HepG2 (cell line): ENCODE measurements around the gene COPA. TPM values are rescaled to one million over a fixed set of nuclear protein-coding genes. Genes with fewer than 3 reads are reported as not detected.

ENCODE experiments used
- ATAC-seq: fragments of 200-7000 bp; cut with Tn5 transposase; 3 replicates; pipeline ENCODE4 v1.9.1; 2020; ENCODE audit warnings: mild to moderate bottlenecking, moderate library complexity
- BruUV-seq: library from RNA; stranded (reverse); fragments of 400-500 nt; replicated peaks from 2 replicates; lab custom pipeline; 2021; lab: Mats Ljungman, UMichigan
- CTCF ChIA-PET: fragments of 300-600 bp; formaldehyde crosslinking; extraction: SDS; loops from one replicate; lab custom pipeline; 2021; ENCODE audit warnings: low total read pairs, inconsistent platforms, low intra/inter-chr PET ratio; lab: Yijun Ruan, JAX
- POLR2A ChIA-PET: fragments of 350-600 bp; sonication (Branson Sonifier 250); formaldehyde crosslinking; loops from one replicate; lab custom pipeline; 2020; ENCODE audit warnings: antibody characterized with exemption, inconsistent platforms; lab: Yijun Ruan, JAX
- DNase-seq: peaks from one replicate; pipeline ENCODE4 v3.0.0-alpha.2; 2015; ENCODE audit warnings: low spot score
- FAIRE-seq: peaks from 3 replicates; lab custom pipeline; 2011; peaks lifted over from hg19 to GRCh38; lab: Jason Lieb, UNC
- H2AFZ ChIP-seq: one replicate; pipeline ENCODE4 v1.6.1; 2011; ENCODE audit warnings: low read length, inconsistent platforms
- H3K27ac ChIP-seq: fragments of 300-600 bp; 3 replicates; pipeline ENCODE4 v1.8.0; 2011; ENCODE audit warnings: mixed run types, mild to moderate bottlenecking, mixed read lengths, low read length, inconsistent platforms; ENCODE audit not compliant: insufficient read depth; ENCODE audit errors: extremely low read length
- H3K27me3 ChIP-seq, 2 experiments: fragments of 200-600 bp in 1 of 2; 2 replicates in 1 of 2; 3 replicates in 1 of 2; pipeline versions ENCODE4 v1.6.0 to v1.8.0; 2011; ENCODE audit warnings: low read length in 2 of 2, mild to moderate bottlenecking in 2 of 2, moderate library complexity in 2 of 2, inconsistent platforms in 1 of 2; ENCODE audit not compliant: insufficient read depth in 2 of 2, control insufficient read depth in 1 of 2
- H3K36me3 ChIP-seq, 2 experiments: fragments of 200-600 bp in 1 of 2; replicated peaks in 1 of 2; 2 replicates in 1 of 2; 3 replicates in 1 of 2; pipeline versions ENCODE4 v1.5.1 to v1.8.0; 2011; ENCODE audit warnings: low read length in 2 of 2, inconsistent platforms in 1 of 2; ENCODE audit not compliant: insufficient read depth in 2 of 2, control insufficient read depth in 1 of 2
- H3K4me1 ChIP-seq: 2 replicates; pipeline ENCODE4 v1.5.1; 2012; ENCODE audit warnings: low read length, inconsistent platforms; ENCODE audit not compliant: insufficient read depth
- H3K4me2 ChIP-seq: 2 replicates; pipeline ENCODE4 v1.6.0; 2011; ENCODE audit warnings: low read depth, low read length, inconsistent platforms
- H3K4me3 ChIP-seq, 3 experiments: fragments of 200-600 bp in 1 of 3; sonication (generic), shearing (Covaris generic) in 1 of 3; replicated peaks in 1 of 3; 2 replicates each; pipeline ENCODE4 v1.5.1; 2011 to 2016; ENCODE audit warnings: low read length in 3 of 3, inconsistent platforms in 2 of 3, low read depth in 2 of 3, mild to moderate bottlenecking in 2 of 3, control low read depth in 1 of 3, mixed read lengths in 1 of 3; ENCODE audit not compliant: insufficient read depth in 1 of 3
- H3K79me2 ChIP-seq: one replicate; pipeline ENCODE4 v1.6.1; 2011; ENCODE audit warnings: low read length, inconsistent platforms; ENCODE audit not compliant: insufficient read depth
- H3K9ac ChIP-seq: 2 replicates; pipeline ENCODE4 v1.6.0; 2011; ENCODE audit warnings: mild to moderate bottlenecking, low read depth, low read length, inconsistent platforms; ENCODE audit not compliant: insufficient read depth
- H3K9me3 ChIP-seq: 2 replicates; pipeline ENCODE4 v1.5.1; 2012; ENCODE audit warnings: mild to moderate bottlenecking, low read length
- H4K20me1 ChIP-seq: 2 replicates; pipeline ENCODE4 v1.6.0; 2011; ENCODE audit warnings: inconsistent platforms, mild to moderate bottlenecking, low read length, moderate library complexity; ENCODE audit not compliant: insufficient read depth
- GMEB2 ChIP-seq: IDR thresholded peaks from 2 replicates; pipeline ENCODE4 v1.6.1; 2016; ENCODE audit warnings: missing biosample characterization, missing genetic modification reagents, low read depth
- HOXA3 ChIP-seq: sonication (generic); formaldehyde crosslinking; IDR thresholded peaks from 2 replicates; pipeline ENCODE4 v1.5.0; 2020; ENCODE audit warnings: missing genetic modification reagents
- IKZF1 ChIP-seq: fragments of 450-650 bp; IDR thresholded peaks from 2 replicates; pipeline ENCODE4 v1.7.1; 2016
- MXD4 ChIP-seq: IDR thresholded peaks from 2 replicates; pipeline ENCODE4 v1.6.1; 2016; ENCODE audit warnings: mild to moderate bottlenecking, missing biosample characterization, missing genetic modification reagents
- NCOA1 ChIP-seq: sonication (generic); formaldehyde crosslinking; IDR thresholded peaks from 2 replicates; pipeline ENCODE4 v1.9.0; 2021; ENCODE audit warnings: missing genetic modification reagents
- NFRKB ChIP-seq: fragments of 450-650 bp; IDR thresholded peaks from 2 replicates; pipeline ENCODE4 v1.6.1; 2017
- RARA ChIP-seq: IDR thresholded peaks from 2 replicates; pipeline ENCODE4 v1.6.1; 2016; ENCODE audit warnings: missing genetic modification reagents, missing compliant biosample characterization
- SMARCC2 ChIP-seq: fragments of 450-650 bp; IDR thresholded peaks from 2 replicates; pipeline ENCODE4 v1.6.1; 2017; ENCODE audit warnings: antibody characterized with exemption, mild to moderate bottlenecking
- SOX6 ChIP-seq, 2 experiments: fragments of 450-650 bp in 1 of 2; sonication (generic) in 1 of 2; formaldehyde crosslinking in 1 of 2; IDR thresholded peaks; 2 replicates each; pipeline versions ENCODE4 v1.4.0 to v1.6.1; 2017 to 2020; ENCODE audit warnings: antibody characterized with exemption in 1 of 2, mild to moderate bottlenecking in 1 of 2, missing genetic modification reagents in 1 of 2
- ZNF230 ChIP-seq: sonication (generic); formaldehyde crosslinking; IDR thresholded peaks from 2 replicates; pipeline ENCODE4 v1.4.0; 2020; ENCODE audit warnings: mild to moderate bottlenecking, missing genetic modification reagents
- ZNF292 ChIP-seq: sonication (generic); formaldehyde crosslinking; IDR thresholded peaks from 2 replicates; pipeline ENCODE4 v1.8.1; 2022; ENCODE audit warnings: mild to moderate bottlenecking, low read depth, missing genetic modification reagents, borderline replicate concordance
- ZNF501 ChIP-seq: sonication (generic); formaldehyde crosslinking; IDR thresholded peaks from 2 replicates; pipeline ENCODE4 v1.5.1; 2020; ENCODE audit warnings: mild to moderate bottlenecking, moderate library complexity, missing genetic modification reagents
- ZNF543 ChIP-seq: sonication (generic); formaldehyde crosslinking; IDR thresholded peaks from 2 replicates; pipeline ENCODE4 v1.4.0; 2020; ENCODE audit warnings: mild to moderate bottlenecking, missing genetic modification reagents
- ZNF605 ChIP-seq: sonication (generic); formaldehyde crosslinking; IDR thresholded peaks from 2 replicates; pipeline ENCODE4 v1.8.0; 2022; ENCODE audit warnings: mild to moderate bottlenecking, missing genetic modification reagents
- ZNF816 ChIP-seq: sonication (generic); formaldehyde crosslinking; IDR thresholded peaks from 2 replicates; pipeline ENCODE4 v1.8.0; 2022; ENCODE audit warnings: missing genetic modification reagents, mild to moderate bottlenecking, borderline replicate concordance
- WGBS: methylation state at CpG from one replicate; pipeline ENCODE4 v1.1.6; 2017; ENCODE audit warnings: low lambda C conversion rate; 5-methylcytosine and 5-hydroxymethylcytosine counted together
- in situ Hi-C: cut with HindIII; loops from 2 replicates; pipeline ENCODE4 v1.10.0; 2017; ENCODE audit warnings: low pct_unique_long_range_greater_than_20kb; ENCODE audit not compliant: extremely low pct_ligation_motif_present
- intact Hi-C: fragments of 100-400 bp; cut with micrococcal nuclease; formaldehyde crosslinking; loops from one replicate; pipeline ENCODE4 v1.10.0; 2022; ENCODE audit not compliant: unreplicated experiment
- polyA plus RNA-seq, 8 experiments: library from polyadenylated mRNA; depleted of rRNA in 3 of 8; stranded (reverse) in 7 of 8; unstranded in 1 of 8; fragments of >200 nt; fragmentation: Illumina TruSeq in 4 of 8; extraction: Trizol in 4 of 8; gene quantifications; 2 replicates each; pipeline versions ENCODE4 v1.2.1 to v1.2.3, GENCODE V29; 2011 to 2016; ENCODE audit warnings: low read depth in 4 of 8, missing spikeins in 1 of 8, mixed read lengths in 1 of 8; ENCODE audit not compliant: insufficient read depth in 1 of 8
- total RNA-seq, 5 experiments: library from RNA; depleted of rRNA; stranded (reverse); fragments of >200 nt; fragmentation: Illumina TruSeq; extraction: Trizol; gene quantifications; 2 replicates each; pipeline ENCODE4 v1.2.3, GENCODE V29; 2016; ENCODE audit warnings: low read depth in 1 of 5
- TF ChIP-seq, protein P1 (sequence below): fragments of 450-650 bp; IDR thresholded peaks from 2 replicates; pipeline ENCODE4 v1.6.1; 2017; ENCODE audit warnings: mild to moderate bottlenecking
- TF ChIP-seq, protein P2 (sequence below), 2 experiments: sonication (generic) in 1 of 2; formaldehyde crosslinking in 1 of 2; IDR thresholded peaks; 2 replicates each; pipeline versions ENCODE4 v1.4.0 to v1.6.1; 2016 to 2020; ENCODE audit warnings: borderline replicate concordance in 1 of 2, low read depth in 1 of 2, mild to moderate bottlenecking in 1 of 2, missing genetic modification reagents in 1 of 2

COPA gene
- total and polyA plus RNA-seq, 2 of the 13 experiments (the other 11 are each of a cell fraction or from before 2014, with no cell fraction given) = 160 to 197 TPM

DNA sequence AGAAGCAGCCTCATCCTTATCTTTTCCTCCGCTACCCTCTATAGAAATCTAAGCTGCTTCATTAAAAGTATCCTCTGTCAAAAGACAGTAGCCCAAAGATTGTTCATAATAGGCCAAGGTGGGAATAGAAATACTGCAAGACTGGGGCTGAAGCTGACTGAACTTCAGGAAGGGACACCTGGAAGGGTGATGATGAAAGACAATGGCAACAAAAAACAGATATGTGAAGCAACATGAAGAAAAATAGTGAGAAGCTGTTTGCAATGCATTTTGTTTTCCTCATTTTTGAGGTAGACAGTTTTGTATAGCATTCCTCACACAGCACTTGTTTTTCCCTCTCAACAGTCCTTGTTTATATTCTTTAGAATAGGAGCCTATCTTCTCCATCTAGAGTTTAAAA, 97.6 kb downstream of the COPA start:
- peaks cover 34% of the 10 kb centered on the region for H3K79me2 ChIP-seq
- H3K36me3 ChIP-seq = peaks cover 2 to 26% of the 10 kb centered on the region in 2 experiments; a peak in 4 of 5 replicates
- FAIRE-seq (no peak), ATAC-seq (no peak), DNase-seq (no peak)
- peaks cover 1% of the 10 kb centered on the region; the same call in 1 of the 2 replicates for H3K4me1 ChIP-seq
- H2AFZ ChIP-seq = no peak overlapping the region
- no peak overlapping the region for H3K27ac ChIP-seq
- BruUV-seq = no TSS peak
- TF ChIP-seq ZNF501 (CRISPR knock-in tag) = no peak
- no peak for TF ChIP-seq HOXA3 (CRISPR knock-in tag)
- TF ChIP-seq ZNF816 (CRISPR knock-in tag) = no peak
- no peak for TF ChIP-seq SOX6 (IDR thresholded peaks at IDR 0.05)
- no peak for TF ChIP-seq SOX6 (CRISPR knock-in tag; IDR thresholded peaks at IDR 0.05)
- TF ChIP-seq, protein P1, sequence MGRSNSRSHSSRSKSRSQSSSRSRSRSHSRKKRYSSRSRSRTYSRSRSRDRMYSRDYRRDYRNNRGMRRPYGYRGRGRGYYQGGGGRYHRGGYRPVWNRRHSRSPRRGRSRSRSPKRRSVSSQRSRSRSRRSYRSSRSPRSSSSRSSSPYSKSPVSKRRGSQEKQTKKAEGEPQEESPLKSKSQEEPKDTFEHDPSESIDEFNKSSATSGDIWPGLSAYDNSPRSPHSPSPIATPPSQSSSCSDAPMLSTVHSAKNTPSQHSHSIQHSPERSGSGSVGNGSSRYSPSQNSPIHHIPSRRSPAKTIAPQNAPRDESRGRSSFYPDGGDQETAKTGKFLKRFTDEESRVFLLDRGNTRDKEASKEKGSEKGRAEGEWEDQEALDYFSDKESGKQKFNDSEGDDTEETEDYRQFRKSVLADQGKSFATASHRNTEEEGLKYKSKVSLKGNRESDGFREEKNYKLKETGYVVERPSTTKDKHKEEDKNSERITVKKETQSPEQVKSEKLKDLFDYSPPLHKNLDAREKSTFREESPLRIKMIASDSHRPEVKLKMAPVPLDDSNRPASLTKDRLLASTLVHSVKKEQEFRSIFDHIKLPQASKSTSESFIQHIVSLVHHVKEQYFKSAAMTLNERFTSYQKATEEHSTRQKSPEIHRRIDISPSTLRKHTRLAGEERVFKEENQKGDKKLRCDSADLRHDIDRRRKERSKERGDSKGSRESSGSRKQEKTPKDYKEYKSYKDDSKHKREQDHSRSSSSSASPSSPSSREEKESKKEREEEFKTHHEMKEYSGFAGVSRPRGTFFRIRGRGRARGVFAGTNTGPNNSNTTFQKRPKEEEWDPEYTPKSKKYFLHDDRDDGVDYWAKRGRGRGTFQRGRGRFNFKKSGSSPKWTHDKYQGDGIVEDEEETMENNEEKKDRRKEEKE = no peak
- no peak for TF ChIP-seq GMEB2 (CRISPR knock-in tag)
- TF ChIP-seq, protein P2, sequence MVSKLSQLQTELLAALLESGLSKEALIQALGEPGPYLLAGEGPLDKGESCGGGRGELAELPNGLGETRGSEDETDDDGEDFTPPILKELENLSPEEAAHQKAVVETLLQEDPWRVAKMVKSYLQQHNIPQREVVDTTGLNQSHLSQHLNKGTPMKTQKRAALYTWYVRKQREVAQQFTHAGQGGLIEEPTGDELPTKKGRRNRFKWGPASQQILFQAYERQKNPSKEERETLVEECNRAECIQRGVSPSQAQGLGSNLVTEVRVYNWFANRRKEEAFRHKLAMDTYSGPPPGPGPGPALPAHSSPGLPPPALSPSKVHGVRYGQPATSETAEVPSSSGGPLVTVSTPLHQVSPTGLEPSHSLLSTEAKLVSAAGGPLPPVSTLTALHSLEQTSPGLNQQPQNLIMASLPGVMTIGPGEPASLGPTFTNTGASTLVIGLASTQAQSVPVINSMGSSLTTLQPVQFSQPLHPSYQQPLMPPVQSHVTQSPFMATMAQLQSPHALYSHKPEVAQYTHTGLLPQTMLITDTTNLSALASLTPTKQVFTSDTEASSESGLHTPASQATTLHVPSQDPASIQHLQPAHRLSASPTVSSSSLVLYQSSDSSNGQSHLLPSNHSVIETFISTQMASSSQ (IDR thresholded peaks at IDR 0.05; ENCODE audit: low read depth) = no peak
- TF ChIP-seq, protein P2 (CRISPR knock-in tag; IDR thresholded peaks at IDR 0.05; ENCODE audit: borderline replicate concordance) = no peak
- no peak for TF ChIP-seq RARA (CRISPR knock-in tag)
- TF ChIP-seq ZNF543 (CRISPR knock-in tag) = no peak
- TF ChIP-seq ZNF230 (CRISPR knock-in tag) = no peak
- no peak for TF ChIP-seq IKZF1
- TF ChIP-seq SMARCC2 = no peak
- no peak for TF ChIP-seq MXD4 (CRISPR knock-in tag)
- no peak for TF ChIP-seq ZNF292
- TF ChIP-seq NFRKB = no peak
- TF ChIP-seq NCOA1 (CRISPR knock-in tag) = no peak
- TF ChIP-seq ZNF605 (CRISPR knock-in tag) = no peak
- CTCF ChIA-PET = no interaction called here
- H3K27me3 ChIP-seq = no peaks in the 10 kb centered on the region
- H3K4me3 ChIP-seq = no peak overlapping the region
- H3K9ac ChIP-seq = no peak overlapping the region
- 97% methylated on average over 1 of the region's 1 CpG for WGBS
- no peaks in the 10 kb centered on the region for H4K20me1 ChIP-seq
- intact Hi-C loops = no loop called here
- POLR2A ChIA-PET = no interaction called here
- in situ Hi-C loops = no loop called here
- H3K4me2 ChIP-seq = no peak overlapping the region
- no peaks in the 10 kb centered on the region for H3K9me3 ChIP-seq
